Prostate gland (tissue), 2 donors: ENCODE data around the gene TMEM26. TPM values are rescaled to one million over a fixed set of nuclear protein-coding genes. Genes with fewer than 3 reads are reported as not detected.

Experiments
- DNase-seq: peaks from one replicate; pipeline ENCODE4 v3.0.0-alpha.2; 2019; ENCODE audit warnings: low spot score
- H3K27ac ChIP-seq, 2 donors: fragments of 200-600 bp; sonication (generic); 2 replicates each; pipeline ENCODE4 v1.5.1; 2017 to 2019
- H3K27me3 ChIP-seq: fragments of 200-600 bp; sonication (generic); replicated peaks from 2 replicates; pipeline ENCODE4 v1.5.1; 2019; ENCODE audit not compliant: insufficient read depth
- H3K36me3 ChIP-seq, 2 donors: fragments of 200-600 bp; sonication (generic); 1 replicate in 1 of 2; 2 replicates in 1 of 2; pipeline versions ENCODE4 v1.5.1 to v1.8.1; 2017 to 2019
- H3K4me1 ChIP-seq: fragments of 200-600 bp; sonication (generic); replicated peaks from 2 replicates; pipeline ENCODE4 v1.5.1; 2019
- H3K4me3 ChIP-seq, 2 donors: fragments of 200-600 bp; sonication (generic); 2 replicates each; pipeline ENCODE4 v1.5.1; 2017 to 2019
- H3K9me3 ChIP-seq: fragments of 200-600 bp; sonication (generic); 2 replicates; pipeline ENCODE4 v1.5.1; 2017
- POLR2A ChIP-seq: fragments of 450-650 bp; IDR thresholded peaks from one replicate; pipeline ENCODE4 v1.6.1; 2016; ENCODE audit warnings: antibody characterized with exemption, mild to moderate bottlenecking
- POLR2AphosphoS5 ChIP-seq: sonication (generic); formaldehyde crosslinking; IDR thresholded peaks from one replicate; pipeline ENCODE4 v1.6.1; 2017; ENCODE audit warnings: antibody characterized with exemption
- WGBS: methylation state at CpG from one replicate; pipeline ENCODE4 v1.1.5; 2018; 5-methylcytosine and 5-hydroxymethylcytosine counted together
- intact Hi-C: fragments of 100-400 bp; cut with DNase I; formaldehyde crosslinking; loops from one replicate; pipeline ENCODE4 v1.14.2; 2022
- total RNA-seq, 2 donors: library from RNA; depleted of rRNA; stranded (reverse); fragments of >200 nt; gene quantifications; one replicate each; pipeline ENCODE4 v1.1.0, GENCODE V29; 2016
- TF ChIP-seq, protein P1 (sequence below), 4 experiments: fragments of 200-600 bp in 2 of 4; fragments of 450-650 bp in 2 of 4; sonication (generic) in 2 of 4; IDR thresholded peaks; 1 replicate in 3 of 4; 2 replicates in 1 of 4; pipeline ENCODE4 v1.5.1; 2016 to 2019; ENCODE audit warnings: antibody characterized with exemption in 4 of 4, mild to moderate bottlenecking in 2 of 4, moderate library complexity in 2 of 4

Gene TMEM26
- total RNA-seq, 2 donors from 2014 or later, result 3.7 to 11.6 TPM

DNA sequence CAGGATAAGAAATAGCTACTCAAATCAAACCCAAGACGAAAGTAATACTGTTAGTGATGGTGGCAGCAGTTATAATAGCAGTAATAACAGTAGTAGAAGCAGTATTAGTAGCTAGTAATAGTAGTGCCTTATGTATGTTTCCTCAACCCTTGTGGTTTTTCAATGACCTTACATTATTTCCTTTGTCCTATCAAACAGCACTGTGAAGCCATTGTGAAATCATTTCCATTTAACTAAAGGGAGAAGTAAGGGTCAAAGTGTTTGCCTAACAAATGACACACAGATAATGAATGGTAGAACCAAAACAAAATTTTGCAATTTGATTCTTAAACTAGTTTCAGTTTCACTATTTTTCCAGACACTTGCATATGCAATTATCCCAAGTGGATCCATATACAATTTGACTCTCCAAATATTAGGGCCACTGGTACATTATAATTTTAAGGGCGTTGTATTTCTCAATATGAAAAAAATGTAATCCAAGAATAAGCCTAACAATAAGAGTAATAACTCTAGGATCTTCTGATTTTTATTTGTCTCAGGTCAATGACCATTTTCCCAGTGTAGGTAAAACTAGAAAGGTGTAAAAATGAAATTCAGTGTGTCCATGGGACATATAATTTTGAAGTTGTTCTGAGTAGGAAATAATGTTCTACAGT lies 33.7 kb upstream of the TMEM26 start:
- no peaks in the 10 kb centered on the region for H3K36me3 ChIP-seq

DNA sequence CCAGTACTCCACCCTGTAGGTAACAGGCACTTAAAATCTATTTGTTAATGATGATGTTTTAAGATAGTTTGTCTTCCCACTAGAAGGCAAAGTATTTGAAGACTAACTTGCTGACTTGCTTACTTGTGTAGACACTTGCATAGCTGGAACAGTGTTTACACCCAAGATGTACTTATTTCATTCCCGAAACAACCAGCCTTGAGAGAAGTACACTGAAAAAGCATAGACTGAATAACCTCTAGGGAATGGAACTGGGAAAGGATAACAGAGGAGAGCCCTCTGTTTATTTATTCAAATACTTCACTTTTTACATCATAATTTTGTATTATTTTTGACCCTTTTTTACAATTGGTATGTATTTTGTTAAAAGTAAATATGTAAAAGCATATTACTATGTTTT lies 33.1 kb upstream of the TMEM26 start:
- no peak for DNase-seq
- Histone ChIP-seq H3K36me3 (no peaks in the 10 kb centered on the region), H3K27me3 (no peaks in the 10 kb centered on the region), H3K4me1 (no peaks in the 10 kb centered on the region), H3K27ac (no peak overlapping the region), H3K9me3 (no peaks in the 10 kb centered on the region), H3K4me3 (no peak overlapping the region)
- TF ChIP-seq, protein P1, sequence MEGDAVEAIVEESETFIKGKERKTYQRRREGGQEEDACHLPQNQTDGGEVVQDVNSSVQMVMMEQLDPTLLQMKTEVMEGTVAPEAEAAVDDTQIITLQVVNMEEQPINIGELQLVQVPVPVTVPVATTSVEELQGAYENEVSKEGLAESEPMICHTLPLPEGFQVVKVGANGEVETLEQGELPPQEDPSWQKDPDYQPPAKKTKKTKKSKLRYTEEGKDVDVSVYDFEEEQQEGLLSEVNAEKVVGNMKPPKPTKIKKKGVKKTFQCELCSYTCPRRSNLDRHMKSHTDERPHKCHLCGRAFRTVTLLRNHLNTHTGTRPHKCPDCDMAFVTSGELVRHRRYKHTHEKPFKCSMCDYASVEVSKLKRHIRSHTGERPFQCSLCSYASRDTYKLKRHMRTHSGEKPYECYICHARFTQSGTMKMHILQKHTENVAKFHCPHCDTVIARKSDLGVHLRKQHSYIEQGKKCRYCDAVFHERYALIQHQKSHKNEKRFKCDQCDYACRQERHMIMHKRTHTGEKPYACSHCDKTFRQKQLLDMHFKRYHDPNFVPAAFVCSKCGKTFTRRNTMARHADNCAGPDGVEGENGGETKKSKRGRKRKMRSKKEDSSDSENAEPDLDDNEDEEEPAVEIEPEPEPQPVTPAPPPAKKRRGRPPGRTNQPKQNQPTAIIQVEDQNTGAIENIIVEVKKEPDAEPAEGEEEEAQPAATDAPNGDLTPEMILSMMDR (IDR thresholded peaks at IDR 0.05), result no peak
- TF ChIP-seq POLR2A (no peak), POLR2AphosphoS5 (no peak)
- intact Hi-C loops, result no loop called here
- 68% methylated on average over 1 of the region's 1 CpG for WGBS

More for the DNA sequence above, 33.7 kb upstream of the TMEM26 start:
- Histone ChIP-seq H3K27me3 (no peaks in the 10 kb centered on the region), H3K9me3 (no peaks in the 10 kb centered on the region), H3K27ac (no peak overlapping the region), H3K4me1 (no peaks in the 10 kb centered on the region), H3K4me3 (no peak overlapping the region)
- TF ChIP-seq, protein P1 (IDR thresholded peaks at IDR 0.05), result no peak
- TF ChIP-seq POLR2A (no peak), POLR2AphosphoS5 (no peak)
- intact Hi-C loops, result no loop called here
- 95% methylated on average over 2 of the region's 2 CpGs for WGBS
- DNase-seq, result no peak

GRCh38 chr10:61481597-61481996 lies 28.4 kb upstream of the TMEM26 start:
- WGBS, result 80% methylated on average over 3 of the region's 3 CpGs
- no peaks in the 10 kb centered on the region for H3K36me3 ChIP-seq

GRCh38 chr10:61480208-61480607 lies 27.0 kb upstream of the TMEM26 start:
- Histone ChIP-seq H3K36me3 (no peaks in the 10 kb centered on the region), H3K27me3 (no peaks in the 10 kb centered on the region), H3K4me1 (no peaks in the 10 kb centered on the region), H3K4me3 (no peak overlapping the region), H3K9me3 (no peaks in the 10 kb centered on the region), H3K27ac (no peak overlapping the region)
- 47% methylated on average over 2 of the region's 2 CpGs for WGBS
- TF ChIP-seq, protein P1 (IDR thresholded peaks at IDR 0.05), result no peak
- TF ChIP-seq POLR2AphosphoS5 (no peak), POLR2A (no peak)
- DNase-seq, result no peak
- intact Hi-C loops, result no loop called here

More at GRCh38 chr10:61481597-61481996, 28.4 kb upstream of the TMEM26 start:
- Histone ChIP-seq H3K4me3 (no peak overlapping the region), H3K27me3 (no peaks in the 10 kb centered on the region), H3K4me1 (no peaks in the 10 kb centered on the region), H3K9me3 (no peaks in the 10 kb centered on the region), H3K27ac (no peak overlapping the region)
- TF ChIP-seq POLR2A (no peak), POLR2AphosphoS5 (no peak)
- TF ChIP-seq, protein P1 (IDR thresholded peaks at IDR 0.05), result no peak
- intact Hi-C loops, result no loop called here
- no peak for DNase-seq

DNA sequence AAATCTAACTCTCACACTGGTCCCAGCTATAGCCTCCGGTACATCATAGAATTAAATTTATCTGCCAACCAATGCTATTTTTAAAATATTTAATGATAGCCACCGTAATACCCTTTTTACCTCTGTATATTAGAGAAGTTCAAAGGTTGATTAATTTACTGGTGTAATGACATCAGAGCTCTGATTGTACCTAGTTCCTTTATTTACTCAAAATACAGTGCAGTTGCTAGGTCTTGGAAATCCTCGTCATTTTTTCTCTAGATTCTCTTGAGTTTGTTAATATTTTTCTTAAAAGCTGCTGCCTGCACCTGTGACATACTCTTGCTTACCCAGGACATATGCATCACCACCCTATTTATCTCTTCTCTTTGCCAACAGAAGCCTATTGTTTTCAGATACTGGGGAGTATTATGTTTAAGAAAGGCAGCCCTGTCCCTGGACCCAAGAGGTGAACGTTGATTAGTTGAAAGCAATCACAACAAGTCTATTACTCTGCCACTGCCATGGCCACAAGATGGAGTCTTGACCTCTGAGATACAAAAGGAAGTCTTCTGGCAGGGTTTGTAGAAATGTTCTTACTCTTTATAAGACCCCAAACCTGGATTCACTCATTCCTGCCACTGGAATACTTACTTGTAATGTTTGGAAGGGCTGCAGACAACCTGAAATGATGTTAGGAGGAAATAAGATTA lies 25.6 kb upstream of the TMEM26 start:
- 71% methylated on average over 4 of the region's 4 CpGs for WGBS
- no peak for DNase-seq
- intact Hi-C loops, result no loop called here

More for the DNA sequence above, 25.6 kb upstream of the TMEM26 start:
- H3K36me3 ChIP-seq, result no peaks in the 10 kb centered on the region
- no peaks in the 10 kb centered on the region for H3K9me3 ChIP-seq
- H3K27ac ChIP-seq, result no peak overlapping the region
- no peaks in the 10 kb centered on the region for H3K27me3 ChIP-seq
- no peaks in the 10 kb centered on the region for H3K4me1 ChIP-seq
- TF ChIP-seq, protein P1 (IDR thresholded peaks at IDR 0.05), result no peak
- TF ChIP-seq POLR2A, result no peak
- no peak for TF ChIP-seq POLR2AphosphoS5
- H3K4me3 ChIP-seq, result no peak overlapping the region
